DND-41 (cell line): ENCODE results near the gene ABCA3.
"Not testable (repeated sequence)": the region's sequence is repeated elsewhere in the genome, so short reads cannot be mapped to it uniquely, and the experiment has no call there.

Experiments
- ATAC-seq: fragments of 200-7000 bp; cut with Tn5 transposase; 3 replicates; pipeline ENCODE4 v1.9.1; 2021; ENCODE audit warnings: low read depth; ENCODE audit not compliant: insufficient read depth
- DNase-seq: peaks from one replicate; pipeline ENCODE4 v3.0.0-alpha.2; 2020
- H2AFZ ChIP-seq: 2 replicates; pipeline ENCODE4 v1.6.0; 2012; ENCODE audit warnings: low read depth, low read length
- H3K27ac ChIP-seq: 2 replicates; pipeline ENCODE4 v1.5.1; 2012; ENCODE audit warnings: low read length, inconsistent platforms
- H3K27me3 ChIP-seq: fragments of 200-600 bp; sonication (generic); 2 replicates; pipeline ENCODE4 v1.6.0; 2012; ENCODE audit warnings: low read length, mild to moderate bottlenecking, inconsistent platforms; ENCODE audit not compliant: insufficient read depth, poor library complexity
- H3K36me3 ChIP-seq: 2 replicates; pipeline ENCODE4 v1.5.1; 2012; ENCODE audit warnings: low read length, inconsistent platforms; ENCODE audit not compliant: insufficient read depth
- H3K4me1 ChIP-seq: 2 replicates; pipeline ENCODE4 v1.5.1; 2012; ENCODE audit warnings: mild to moderate bottlenecking, low read length; ENCODE audit not compliant: insufficient read depth
- H3K4me2 ChIP-seq: 2 replicates; pipeline ENCODE4 v1.6.0; 2012; ENCODE audit warnings: mild to moderate bottlenecking, moderate library complexity, low read length, inconsistent platforms; ENCODE audit not compliant: insufficient read depth
- H3K4me3 ChIP-seq, 2 experiments: fragments of 200-600 bp in 1 of 2; shearing (Covaris generic) in 1 of 2; 2 replicates each; pipeline ENCODE4 v1.5.1; 2012 to 2016; ENCODE audit warnings: inconsistent platforms in 2 of 2, low read length in 2 of 2, mild to moderate bottlenecking in 2 of 2, low read depth in 1 of 2, moderate library complexity in 1 of 2
- H3K79me2 ChIP-seq: 2 replicates; pipeline ENCODE4 v1.6.0; 2012; ENCODE audit warnings: low read length, inconsistent platforms; ENCODE audit not compliant: insufficient read depth
- H3K9ac ChIP-seq: 2 replicates; pipeline ENCODE4 v1.6.0; 2012; ENCODE audit warnings: low read depth, mild to moderate bottlenecking, inconsistent platforms, low read length, moderate library complexity
- H3K9me3 ChIP-seq: 2 replicates; pipeline ENCODE4 v1.5.1; 2012; ENCODE audit warnings: low read length, moderate library complexity, mild to moderate bottlenecking, inconsistent platforms; ENCODE audit not compliant: insufficient read depth, severe bottlenecking
- H4K20me1 ChIP-seq: 2 replicates; pipeline ENCODE4 v1.6.0; 2012; ENCODE audit warnings: low read length; ENCODE audit not compliant: insufficient read depth
- CTCF ChIP-seq: IDR thresholded peaks from 2 replicates; pipeline ENCODE4 v1.5.1; 2012; ENCODE audit warnings: borderline replicate concordance, low read length, moderate library complexity, mild to moderate bottlenecking; ENCODE audit not compliant: poor library complexity, severe bottlenecking; ENCODE audit errors: extremely low read depth
- EZH2 ChIP-seq: IDR thresholded peaks from 3 replicates; pipeline ENCODE4 v1.6.1; 2012; ENCODE audit warnings: borderline replicate concordance, low read depth, mild to moderate bottlenecking, moderate library complexity, low read length, inconsistent platforms; ENCODE audit not compliant: severe bottlenecking

The ABCA3 gene

GRCh38 chr16:2386990-2387389, 46.5 kb upstream of the ABCA3 start:
- no peak overlapping the region for H3K9ac ChIP-seq
- no peak overlapping the region for H3K4me2 ChIP-seq
- H4K20me1 ChIP-seq, result no peaks in the 10 kb centered on the region
- no peak for TF ChIP-seq EZH2
- TF ChIP-seq CTCF, result no peak
- DNase-seq (no peak), ATAC-seq (no peak)
- H2AFZ ChIP-seq, result no peak overlapping the region
- H3K36me3 ChIP-seq, result no peaks in the 10 kb centered on the region
- no peak overlapping the region for H3K27ac ChIP-seq
- no peak overlapping the region for H3K4me3 ChIP-seq
- H3K79me2 ChIP-seq, result no peaks in the 10 kb centered on the region
- no peaks in the 10 kb centered on the region for H3K27me3 ChIP-seq
- H3K9me3 ChIP-seq, result peaks cover 9% of the 10 kb centered on the region
- no peaks in the 10 kb centered on the region for H3K4me1 ChIP-seq

- H3K4me2 ChIP-seq, H2AFZ ChIP-seq, H3K36me3 ChIP-seq, H3K9ac ChIP-seq, H3K9me3 ChIP-seq, ATAC-seq, DNase-seq, H3K27ac ChIP-seq, H3K27me3 ChIP-seq, H4K20me1 ChIP-seq, H3K4me3 ChIP-seq, H3K4me1 ChIP-seq, H3K79me2 ChIP-seq: not testable (repeated sequence)
Observed at GRCh38 chr16:2385982-2386381, 45.5 kb upstream of the ABCA3 start.

- no peaks in the 10 kb centered on the region for H3K4me1 ChIP-seq
- H3K4me2 ChIP-seq, result no peak overlapping the region
- no peak for DNase-seq
- H3K27me3 ChIP-seq, result no peaks in the 10 kb centered on the region
- no peak overlapping the region for H3K27ac ChIP-seq
- H4K20me1 ChIP-seq, result no peaks in the 10 kb centered on the region
- no peaks in the 10 kb centered on the region for H3K79me2 ChIP-seq
- H3K36me3 ChIP-seq, result no peaks in the 10 kb centered on the region
- H3K9ac ChIP-seq, result no peak overlapping the region
- no peak overlapping the region for H2AFZ ChIP-seq
- TF ChIP-seq CTCF (no peak), EZH2 (no peak)
- peaks cover 9% of the 10 kb centered on the region for H3K9me3 ChIP-seq
- no peak for ATAC-seq
- H3K4me3 ChIP-seq, result no peak overlapping the region
Observed at GRCh38 chr16:2385190-2385836, 44.8 kb upstream of the ABCA3 start.

- no peak for TF ChIP-seq CTCF
- no peak for TF ChIP-seq EZH2
Observed at GRCh38 chr16:2384426-2384825, 43.9 kb upstream of the ABCA3 start.

More at GRCh38 chr16:2384426-2384825, 43.9 kb upstream of the ABCA3 start:
- Histone ChIP-seq H4K20me1 (no peaks in the 10 kb centered on the region), H2AFZ (no peak overlapping the region), H3K9me3 (peaks cover 9% of the 10 kb centered on the region), H3K27me3 (no peaks in the 10 kb centered on the region), H3K79me2 (no peaks in the 10 kb centered on the region), H3K9ac (no peak overlapping the region), H3K4me2 (no peak overlapping the region), H3K36me3 (no peaks in the 10 kb centered on the region), H3K4me3 (no peak overlapping the region), H3K27ac (no peak overlapping the region), H3K4me1 (no peaks in the 10 kb centered on the region)
- ATAC-seq (no peak), DNase-seq (no peak)
